ES-I3 (cell line): Measurements from ENCODE around the gene HIGD1B.
A peak's percentile ranks its signal among the peaks of the same experiment; 100 is the strongest.

Experiments used
- H3K36me3 ChIP-seq: 2 replicates; pipeline ENCODE4 v1.6.1; 2013; ENCODE audit warnings: mild to moderate bottlenecking, low read length, control low read depth, moderate library complexity; ENCODE audit not compliant: insufficient read depth
- H3K4me1 ChIP-seq: 2 replicates; pipeline ENCODE4 v1.6.1; 2013; ENCODE audit warnings: mild to moderate bottlenecking, control low read depth, low read length; ENCODE audit not compliant: insufficient read depth
- H3K9ac ChIP-seq: 2 replicates; pipeline ENCODE4 v1.6.1; 2013; ENCODE audit warnings: low read depth, mild to moderate bottlenecking, low read length, moderate library complexity
- H3K9me3 ChIP-seq: 2 replicates; pipeline ENCODE4 v1.6.1; 2013; ENCODE audit warnings: mild to moderate bottlenecking, low read length, moderate library complexity; ENCODE audit not compliant: control insufficient read depth, insufficient read depth

HIGD1B gene

DNA sequence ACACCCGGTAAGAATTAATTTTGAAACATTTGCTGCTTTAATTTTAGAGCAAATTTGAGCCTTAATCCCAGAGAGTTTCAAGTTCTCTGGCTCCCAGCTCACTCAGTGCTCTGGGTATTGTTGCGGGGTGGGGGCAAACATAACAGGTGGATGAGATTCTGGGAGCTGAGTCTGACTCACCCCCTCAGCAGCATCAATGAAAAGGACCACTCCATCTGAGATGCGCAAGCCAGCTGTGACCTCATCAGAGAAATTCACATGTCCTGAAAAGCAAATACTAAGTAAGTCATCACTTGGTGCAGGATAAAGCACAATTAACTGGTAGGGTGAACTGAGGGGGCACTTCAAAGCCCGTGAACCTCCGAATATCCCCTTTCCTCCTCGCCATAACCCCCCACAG, 31.7 kb downstream of the HIGD1B start:
- Histone ChIP-seq H3K36me3 (peaks cover 54% of the 10 kb centered on the region), H3K9me3 (no peaks in the 10 kb centered on the region), H3K9ac (no peak overlapping the region), H3K4me1 (no peaks in the 10 kb centered on the region)

DNA sequence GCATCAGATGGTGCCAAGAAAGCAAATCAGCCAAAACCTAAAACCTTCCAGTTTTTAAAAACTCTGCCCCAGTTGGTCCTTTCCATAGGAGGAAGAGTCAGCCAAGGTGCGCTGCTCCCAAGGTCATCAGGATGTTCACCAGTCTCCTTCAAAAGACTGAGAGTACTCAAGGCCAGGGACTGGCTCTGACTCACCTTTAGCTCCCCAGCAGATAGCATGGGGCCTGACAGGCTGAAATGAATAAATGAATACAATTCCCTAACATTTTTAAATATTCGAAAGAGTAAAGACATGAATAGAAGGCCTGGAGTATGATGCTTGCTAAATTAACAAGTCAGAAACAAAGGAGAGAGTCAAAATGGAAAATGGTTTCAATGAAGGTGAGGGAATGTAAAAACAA, 32.4 kb downstream of the HIGD1B start:
- Histone ChIP-seq H3K9ac (no peak overlapping the region), H3K9me3 (no peaks in the 10 kb centered on the region), H3K36me3 (peaks cover 53% of the 10 kb centered on the region), H3K4me1 (no peaks in the 10 kb centered on the region)

DNA sequence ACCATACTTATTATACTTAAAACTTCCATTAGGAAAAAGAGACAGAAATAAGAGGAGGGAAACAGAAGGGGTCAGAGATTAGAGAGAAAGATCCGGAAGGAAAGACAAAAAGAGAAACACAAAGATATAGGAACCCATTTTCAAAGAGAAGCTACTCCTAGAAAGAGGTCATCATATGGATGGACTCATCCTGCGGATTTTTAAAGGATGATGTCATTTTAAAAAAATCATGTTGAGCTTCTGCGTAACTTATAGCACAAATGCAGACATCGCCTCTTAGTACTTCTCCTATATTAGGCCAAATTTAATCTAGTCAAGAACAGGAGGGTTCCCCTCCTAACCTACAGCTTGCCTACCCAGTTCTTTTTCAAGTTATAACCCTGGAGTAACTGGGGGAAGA, 33.5 kb downstream of the HIGD1B start:
- Histone ChIP-seq H3K36me3 (peaks cover 51% of the 10 kb centered on the region), H3K4me1 (no peaks in the 10 kb centered on the region), H3K9ac (no peak overlapping the region), H3K9me3 (no peaks in the 10 kb centered on the region)

DNA sequence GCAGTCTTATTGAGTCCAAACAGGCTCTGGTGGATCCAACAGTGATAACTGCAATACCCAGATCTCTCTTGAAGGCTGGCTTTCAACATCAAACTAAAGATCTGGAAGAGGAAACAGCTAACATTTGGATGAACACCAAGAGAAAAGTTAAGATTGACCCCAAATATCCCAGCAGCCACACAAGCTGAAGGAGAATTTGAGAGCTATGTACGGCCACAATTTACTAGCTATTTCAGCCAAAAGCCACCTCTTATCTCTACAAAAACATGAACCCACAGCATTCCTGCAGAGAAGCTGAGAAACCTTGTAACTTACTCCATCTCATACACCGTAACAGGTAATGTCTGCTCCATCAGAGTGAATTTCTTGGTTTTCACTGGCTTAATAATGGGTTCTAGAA, 37.3 kb downstream of the HIGD1B start:
- H3K36me3 ChIP-seq = peaks cover 47% of the 10 kb centered on the region
- H3K4me1 ChIP-seq = no peaks in the 10 kb centered on the region
- H3K9ac ChIP-seq = no peak overlapping the region
- no peaks in the 10 kb centered on the region for H3K9me3 ChIP-seq

DNA sequence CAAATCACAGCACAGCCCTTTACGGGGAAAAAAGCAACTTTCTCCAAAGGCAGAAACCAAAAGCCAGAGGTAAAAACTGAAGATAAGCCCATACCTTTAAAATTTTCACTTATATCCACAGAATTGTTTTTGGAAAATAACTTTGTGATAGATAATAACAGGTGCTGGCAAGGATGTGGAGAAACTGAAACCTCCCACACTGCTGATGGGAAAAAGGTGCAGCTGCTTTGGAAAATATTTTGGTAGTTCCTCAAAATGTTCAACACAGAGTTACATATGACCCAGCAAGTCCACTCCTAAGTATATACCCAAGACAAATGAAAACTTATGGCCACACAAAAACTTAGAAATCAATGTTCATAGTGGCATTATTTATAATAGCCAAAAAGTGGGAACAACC, 39.3 kb downstream of the HIGD1B start:
- Histone ChIP-seq H3K9me3 (no peaks in the 10 kb centered on the region), H3K36me3 (peaks cover 35% of the 10 kb centered on the region), H3K9ac (no peak overlapping the region), H3K4me1 (no peaks in the 10 kb centered on the region)

DNA sequence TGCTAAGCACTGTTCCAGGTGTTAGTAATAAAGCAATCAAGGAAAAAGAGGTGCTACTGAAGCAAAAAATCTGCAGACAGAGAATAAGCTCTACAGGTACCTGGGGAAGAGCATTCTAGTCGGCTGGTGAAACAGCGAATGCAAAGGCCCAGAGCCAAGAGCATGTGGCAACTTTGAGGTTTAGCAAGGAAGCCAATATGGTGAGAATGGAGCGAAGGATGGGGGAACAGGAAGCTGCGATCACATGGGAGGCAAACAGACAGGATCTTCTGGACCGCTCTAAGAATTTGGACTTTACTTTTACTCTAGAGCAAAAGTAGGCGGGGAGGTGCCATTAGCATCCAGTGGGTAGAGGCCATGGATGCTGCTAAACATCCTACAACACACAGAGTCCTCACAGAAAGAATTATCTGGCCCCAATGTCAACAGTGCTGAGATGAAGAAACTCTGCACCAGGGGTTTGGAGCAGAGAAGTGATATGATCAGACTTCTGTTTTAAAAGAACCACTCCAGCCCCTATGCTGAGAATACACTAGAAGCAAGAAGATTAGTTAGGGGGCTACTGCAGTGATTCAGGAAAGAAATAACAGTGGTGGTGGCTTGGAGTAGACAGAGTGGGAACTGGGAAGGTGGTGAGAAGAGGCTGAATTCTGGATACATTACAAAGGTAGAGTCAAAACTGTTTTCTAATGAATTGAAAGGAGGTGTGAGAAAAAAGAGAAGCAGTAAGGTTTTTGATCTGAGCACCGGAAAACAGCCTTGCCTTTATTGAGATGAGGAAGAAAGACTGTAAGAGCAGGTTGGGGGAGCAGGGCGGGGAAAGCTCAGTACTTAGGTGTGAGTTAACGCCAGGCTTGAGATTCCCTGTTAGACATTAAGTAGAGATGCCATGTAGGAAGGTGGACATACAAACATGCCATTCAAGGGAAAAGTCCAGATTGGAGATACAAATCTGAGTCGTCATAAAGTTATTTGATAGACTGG, 40.6 kb downstream of the HIGD1B start:
- peaks cover 30% of the 10 kb centered on the region for H3K36me3 ChIP-seq
- no peak overlapping the region for H3K9ac ChIP-seq
- H3K4me1 ChIP-seq = no peaks in the 10 kb centered on the region
- H3K9me3 ChIP-seq = no peaks in the 10 kb centered on the region

DNA sequence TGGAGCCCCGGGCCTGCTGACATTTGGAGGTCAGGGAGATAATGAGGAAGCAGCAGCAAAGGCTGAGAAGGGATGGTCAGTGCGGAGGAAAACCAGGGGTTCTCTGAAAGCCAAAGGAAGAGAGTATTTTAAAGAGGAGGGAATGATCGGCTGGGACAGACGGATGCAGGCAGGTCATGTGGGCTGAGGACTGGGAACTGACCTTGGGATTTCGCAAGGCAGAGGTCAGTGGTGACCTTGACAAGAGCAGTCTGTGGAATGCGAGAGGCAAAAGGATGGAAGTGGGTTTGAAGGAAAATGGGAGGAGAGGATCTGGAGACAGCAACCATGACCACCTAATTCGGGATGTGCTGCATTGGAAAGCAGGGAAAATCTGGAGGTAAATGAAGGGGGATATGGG, 41.3 kb downstream of the HIGD1B start:
- Histone ChIP-seq H3K36me3 (peaks cover 27% of the 10 kb centered on the region), H3K9ac (no peak overlapping the region), H3K4me1 (no peaks in the 10 kb centered on the region), H3K9me3 (no peaks in the 10 kb centered on the region)

DNA sequence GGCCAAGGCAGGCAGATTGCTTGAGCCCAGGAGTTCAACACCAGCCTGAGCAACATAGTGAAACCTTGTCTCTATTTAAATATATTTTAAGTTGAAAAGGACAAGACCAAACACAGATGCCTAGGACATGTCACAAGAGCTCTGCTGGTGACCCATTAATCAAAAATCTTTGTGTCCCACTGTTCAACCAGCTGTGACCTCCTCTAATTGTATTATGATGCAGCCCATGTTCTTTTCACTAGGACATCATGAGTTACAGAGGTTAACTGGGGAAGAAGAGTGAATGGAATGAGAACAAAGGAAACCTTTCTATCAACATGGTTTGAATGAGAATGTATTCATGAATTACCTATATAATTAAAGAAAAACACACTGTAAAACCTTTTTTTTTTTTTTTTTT, 44.6 kb downstream of the HIGD1B start:
- Histone ChIP-seq H3K9ac (no peak overlapping the region), H3K36me3 (peaks cover 8% of the 10 kb centered on the region), H3K9me3 (no peaks in the 10 kb centered on the region), H3K4me1 (no peaks in the 10 kb centered on the region)

DNA sequence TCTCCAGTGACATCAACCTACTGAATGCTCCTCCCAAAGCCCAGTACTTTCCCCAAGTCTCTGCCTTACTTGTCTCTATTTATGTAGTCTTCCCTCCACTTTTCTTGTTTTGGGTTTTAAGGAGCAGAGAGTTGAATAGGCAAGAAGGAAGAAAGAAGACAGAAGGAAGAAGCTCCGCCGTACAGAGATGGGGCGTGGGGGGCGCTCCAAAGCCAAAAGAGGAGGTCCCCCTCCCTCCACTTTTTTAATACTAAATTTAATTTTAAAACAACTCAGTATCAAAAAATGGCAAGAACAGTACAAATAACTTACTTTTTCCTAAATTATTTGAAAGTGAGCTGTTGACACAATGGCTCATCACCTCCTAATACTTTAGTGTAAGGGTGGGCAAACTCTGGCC, 47.0 kb downstream of the HIGD1B start:
- Histone ChIP-seq H3K9me3 (no peaks in the 10 kb centered on the region), H3K36me3 (peaks cover 8% of the 10 kb centered on the region), H3K9ac (no peak overlapping the region), H3K4me1 (no peaks in the 10 kb centered on the region)

DNA sequence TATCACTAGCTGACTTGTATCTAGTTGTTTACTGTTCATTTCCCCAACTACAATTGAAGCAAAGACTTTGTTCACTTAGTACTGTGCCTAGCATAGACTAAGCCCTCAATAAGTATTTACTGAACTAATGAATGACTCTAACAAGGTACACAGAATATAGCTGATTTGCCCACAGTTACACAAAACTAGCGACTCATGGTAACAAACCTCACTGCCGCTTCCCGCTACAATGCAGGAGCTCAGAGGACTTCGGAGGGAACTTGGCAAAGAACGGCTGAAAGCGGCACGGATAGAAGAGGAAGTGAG, 51.0 kb downstream of the HIGD1B start:
- H3K9ac ChIP-seq = peak overlapping the region; percentile 80
- no peaks in the 10 kb centered on the region; the same call in 1 of the 2 replicates for H3K36me3 ChIP-seq
- no peaks in the 10 kb centered on the region for H3K4me1 ChIP-seq
- no peaks in the 10 kb centered on the region for H3K9me3 ChIP-seq

DNA sequence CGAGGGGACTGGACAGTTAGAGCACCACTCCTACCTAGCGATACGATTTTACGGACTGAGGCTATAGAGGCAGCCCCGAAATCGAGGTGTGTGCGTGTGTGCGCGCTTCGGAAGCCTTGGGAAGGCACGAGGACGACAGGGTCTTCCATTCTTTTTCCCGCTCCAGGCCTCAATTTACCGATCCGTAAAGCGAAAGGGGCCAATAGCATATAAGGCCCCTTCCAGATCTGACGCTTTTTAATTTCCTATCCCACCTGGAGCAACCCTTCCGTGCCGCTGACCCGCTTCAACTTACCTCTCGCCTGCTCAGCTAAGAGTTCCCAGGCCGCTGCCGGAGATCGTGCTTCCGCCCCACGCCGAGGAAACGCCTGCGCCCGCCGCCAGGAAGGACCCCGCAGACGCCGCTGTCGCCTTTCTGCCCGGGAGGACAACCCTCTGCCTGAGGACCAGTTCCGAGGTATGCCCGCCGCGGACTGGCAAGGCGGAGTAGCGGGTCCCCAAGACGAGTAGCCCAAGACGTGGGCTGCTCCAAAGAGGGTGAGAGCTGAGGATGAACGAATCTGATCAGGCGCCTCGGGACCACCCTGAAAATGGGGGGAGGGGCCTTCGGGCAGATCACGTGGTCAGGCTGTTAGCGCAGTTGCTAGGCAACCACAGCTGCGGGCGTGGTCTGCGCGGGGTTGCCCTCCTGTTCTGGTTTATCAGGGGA, 51.5 kb downstream of the HIGD1B start, which contains the start of gene EFTUD2:
Gene EFTUD2 (minus strand): TSS at position 372 of the 709 bp plus-strand sequence. CDS start 4,924 bp downstream, outside the sequence.
- Histone ChIP-seq H3K4me1 (no peaks in the 10 kb centered on the region), H3K36me3 (no peaks in the 10 kb centered on the region; the same call in 1 of the 2 replicates), H3K9ac (peak within 1 kb of the TSS; percentile 80), H3K9me3 (no peaks in the 10 kb centered on the region)
